ENCODE results near the gene LAMB3. TPM values are rescaled to one million over a fixed set of nuclear protein-coding genes. Genes with fewer than 3 reads are reported as not detected.

The LAMB3 gene
- total and polyA plus RNA-seq, 10 of the 15 experiments (the other 5 are each of a cell fraction or from before 2014, with no cell fraction given): 0.04 to 1.8 (median 0.10) TPM; not detected in 1

DNA sequence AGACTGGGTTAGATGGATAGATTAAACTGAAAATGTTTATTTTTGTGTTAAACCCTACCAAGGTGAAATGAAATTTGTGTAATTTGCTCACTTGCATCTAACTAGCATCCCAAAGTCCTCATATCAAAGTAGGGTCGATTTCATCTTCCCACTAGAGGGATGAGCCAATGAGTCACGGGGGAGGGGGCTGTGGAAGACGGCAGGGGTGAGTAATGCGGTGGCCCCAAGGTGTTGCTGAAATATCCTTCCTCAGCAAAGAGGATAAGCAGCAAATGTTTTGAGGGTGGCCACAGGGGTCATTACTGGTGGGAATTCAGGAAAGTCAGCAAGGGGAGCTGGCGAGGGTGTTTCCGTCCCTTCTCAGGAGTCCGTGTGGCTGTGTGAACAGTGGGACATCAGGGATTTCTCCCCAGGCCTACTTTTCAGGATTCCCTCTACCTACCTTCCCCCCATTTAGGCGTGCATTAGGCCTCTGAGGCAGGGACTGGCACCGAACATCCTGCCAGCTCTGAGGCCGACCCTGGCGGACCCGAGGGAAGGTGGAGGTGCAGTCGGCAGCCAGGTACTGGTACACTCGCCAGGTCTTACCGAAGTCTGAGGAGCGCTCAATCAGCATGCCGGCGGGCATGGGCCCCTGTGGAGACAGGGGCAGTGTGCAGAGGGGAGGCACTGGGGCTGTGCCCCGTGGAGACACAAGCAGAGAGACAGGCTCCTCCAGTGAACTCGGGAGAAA lies 18.1 kb downstream of the LAMB3 start:
- ChIA-PET CTCF (interaction anchor here (0.9 to 13.9 kb wide), 5 partner anchors 28 to 67 kb away, joined by 3 to 211 read pairs (median 3); no protein-coding TSS in a partner anchor), RAD21 (ENCODE audit: unreplicated experiment) (interaction anchor here (4.1 kb wide), 1 partner anchor 19 kb away, joined by 15 read pairs; the partner anchor contains the start of gene LAMB3), SMC1A (ENCODE audit: uncharacterized antibody, unreplicated experiment) (interaction anchor here (0.9 to 1.8 kb wide), 7 partner anchors 8 to 114 kb away, joined by 3 to 4 read pairs (median 3); no protein-coding TSS in a partner anchor), POLR2A (no interaction called here)
- Histone ChIP-seq H3K9ac (ENCODE audit: control insufficient read depth, insufficient read depth, low read length) (no peak overlapping the region), H3K9me3 (replicated peaks; ENCODE audit: control insufficient read depth, insufficient read depth, low read length) (no peaks in the 10 kb centered on the region), H3K4me1 (ENCODE audit: control insufficient read depth, insufficient read depth, low read length) (no peaks in the 10 kb centered on the region), H4K20me1 (ENCODE audit: control insufficient read depth, insufficient read depth) (no peaks in the 10 kb centered on the region), H3K4me2 (ENCODE audit: control insufficient read depth, insufficient read depth) (no peak overlapping the region; the same call in 1 of the 2 replicates), H3K79me2 (ENCODE audit: control insufficient read depth, insufficient read depth, low read length) (no peaks in the 10 kb centered on the region), H3K27ac (ENCODE audit: control insufficient read depth, insufficient read depth) (no peak overlapping the region), H2AFZ (ENCODE audit: control insufficient read depth, low read depth, low read length) (no peak overlapping the region), H3K4me3 (no peak overlapping the region), H3K27me3 (replicated peaks in 1 of 2; ENCODE audit: control insufficient read depth in 2 of 2, insufficient read depth in 2 of 2, low read length in 1 of 2) (no peaks in the 10 kb centered on the region; a peak in 1 of 4 replicates), H3K36me3 (ENCODE audit: control insufficient read depth in 2 of 2, insufficient read depth in 2 of 2, low read length in 1 of 2) (no peaks in the 10 kb centered on the region)
- BruUV-seq (replicated peaks): no TSS peak
- 59% methylated on average over 20 of the region's 20 CpGs for WGBS (ENCODE audit: insufficient coverage, insufficient replicate concordance, low lambda C conversion rate, missing lambda C conversion rate)
- in situ Hi-C loops (cut with MboI) (no loop called here), intact Hi-C loops (cut with micrococcal nuclease; ENCODE audit: unreplicated experiment) (no loop called here)
- TF ChIP-seq CEBPB (IDR thresholded peaks at IDR 0.05; ENCODE audit: borderline replicate concordance in 1 of 2, low read depth in 2 of 2, low read length in 2 of 2) (no peak), POLR2A (IDR thresholded peaks at IDR 0.05; ENCODE audit: low read depth, low read length) (no peak), FOXM1 (IDR thresholded peaks at IDR 0.05; ENCODE audit: low read depth, low read length) (no peak), ZNF384 (IDR thresholded peaks at IDR 0.05; ENCODE audit: borderline replicate concordance, low read depth, low read length) (no peak), MYB (IDR thresholded peaks at IDR 0.05; ENCODE audit: borderline replicate concordance, low read depth, low read length) (no peak), NFYA (IDR thresholded peaks at IDR 0.05; ENCODE audit: borderline replicate concordance, low read depth, low read length) (no peak), NFYB (IDR thresholded peaks at IDR 0.05; ENCODE audit: insufficient read depth, low read depth, low read length) (no peak), PAX8 (IDR thresholded peaks at IDR 0.05) (no peak), MTA2 (IDR thresholded peaks at IDR 0.05; ENCODE audit: low read depth) (no peak), DPF2 (IDR thresholded peaks at IDR 0.05) (no peak), MYC (IDR thresholded peaks at IDR 0.05; ENCODE audit: insufficient read depth, insufficient read length, insufficient replicate concordance, low read length, severe bottlenecking) (no peak), POLR2AphosphoS5 (IDR thresholded peaks at IDR 0.05; ENCODE audit: low read length) (no peak), PML (IDR thresholded peaks at IDR 0.05; ENCODE audit: low read length) (no peak), ZZZ3 (IDR thresholded peaks at IDR 0.05; ENCODE audit: control insufficient read depth, insufficient read length, low read depth) (no peak)
- TF ChIP-seq, protein P1, sequence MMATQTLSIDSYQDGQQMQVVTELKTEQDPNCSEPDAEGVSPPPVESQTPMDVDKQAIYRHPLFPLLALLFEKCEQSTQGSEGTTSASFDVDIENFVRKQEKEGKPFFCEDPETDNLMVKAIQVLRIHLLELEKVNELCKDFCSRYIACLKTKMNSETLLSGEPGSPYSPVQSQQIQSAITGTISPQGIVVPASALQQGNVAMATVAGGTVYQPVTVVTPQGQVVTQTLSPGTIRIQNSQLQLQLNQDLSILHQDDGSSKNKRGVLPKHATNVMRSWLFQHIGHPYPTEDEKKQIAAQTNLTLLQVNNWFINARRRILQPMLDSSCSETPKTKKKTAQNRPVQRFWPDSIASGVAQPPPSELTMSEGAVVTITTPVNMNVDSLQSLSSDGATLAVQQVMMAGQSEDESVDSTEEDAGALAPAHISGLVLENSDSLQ (IDR thresholded peaks at IDR 0.05): no peak
- TF ChIP-seq, protein P2, sequence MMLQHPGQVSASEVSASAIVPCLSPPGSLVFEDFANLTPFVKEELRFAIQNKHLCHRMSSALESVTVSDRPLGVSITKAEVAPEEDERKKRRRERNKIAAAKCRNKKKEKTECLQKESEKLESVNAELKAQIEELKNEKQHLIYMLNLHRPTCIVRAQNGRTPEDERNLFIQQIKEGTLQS (IDR thresholded peaks at IDR 0.05; ENCODE audit: borderline replicate concordance, extremely low read depth, low read depth, low read length): no peak
- TF ChIP-seq, protein P3, sequence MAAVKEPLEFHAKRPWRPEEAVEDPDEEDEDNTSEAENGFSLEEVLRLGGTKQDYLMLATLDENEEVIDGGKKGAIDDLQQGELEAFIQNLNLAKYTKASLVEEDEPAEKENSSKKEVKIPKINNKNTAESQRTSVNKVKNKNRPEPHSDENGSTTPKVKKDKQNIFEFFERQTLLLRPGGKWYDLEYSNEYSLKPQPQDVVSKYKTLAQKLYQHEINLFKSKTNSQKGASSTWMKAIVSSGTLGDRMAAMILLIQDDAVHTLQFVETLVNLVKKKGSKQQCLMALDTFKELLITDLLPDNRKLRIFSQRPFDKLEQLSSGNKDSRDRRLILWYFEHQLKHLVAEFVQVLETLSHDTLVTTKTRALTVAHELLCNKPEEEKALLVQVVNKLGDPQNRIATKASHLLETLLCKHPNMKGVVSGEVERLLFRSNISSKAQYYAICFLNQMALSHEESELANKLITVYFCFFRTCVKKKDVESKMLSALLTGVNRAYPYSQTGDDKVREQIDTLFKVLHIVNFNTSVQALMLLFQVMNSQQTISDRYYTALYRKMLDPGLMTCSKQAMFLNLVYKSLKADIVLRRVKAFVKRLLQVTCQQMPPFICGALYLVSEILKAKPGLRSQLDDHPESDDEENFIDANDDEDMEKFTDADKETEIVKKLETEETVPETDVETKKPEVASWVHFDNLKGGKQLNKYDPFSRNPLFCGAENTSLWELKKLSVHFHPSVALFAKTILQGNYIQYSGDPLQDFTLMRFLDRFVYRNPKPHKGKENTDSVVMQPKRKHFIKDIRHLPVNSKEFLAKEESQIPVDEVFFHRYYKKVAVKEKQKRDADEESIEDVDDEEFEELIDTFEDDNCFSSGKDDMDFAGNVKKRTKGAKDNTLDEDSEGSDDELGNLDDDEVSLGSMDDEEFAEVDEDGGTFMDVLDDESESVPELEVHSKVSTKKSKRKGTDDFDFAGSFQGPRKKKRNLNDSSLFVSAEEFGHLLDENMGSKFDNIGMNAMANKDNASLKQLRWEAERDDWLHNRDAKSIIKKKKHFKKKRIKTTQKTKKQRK (IDR thresholded peaks at IDR 0.05; ENCODE audit: low read depth, low read length): no peak
- TF ChIP-seq, protein P4, sequence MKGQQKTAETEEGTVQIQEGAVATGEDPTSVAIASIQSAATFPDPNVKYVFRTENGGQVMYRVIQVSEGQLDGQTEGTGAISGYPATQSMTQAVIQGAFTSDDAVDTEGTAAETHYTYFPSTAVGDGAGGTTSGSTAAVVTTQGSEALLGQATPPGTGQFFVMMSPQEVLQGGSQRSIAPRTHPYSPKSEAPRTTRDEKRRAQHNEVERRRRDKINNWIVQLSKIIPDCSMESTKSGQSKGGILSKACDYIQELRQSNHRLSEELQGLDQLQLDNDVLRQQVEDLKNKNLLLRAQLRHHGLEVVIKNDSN (IDR thresholded peaks at IDR 0.05; ENCODE audit: borderline replicate concordance, extremely low read length, insufficient read depth, low read depth, low read length): no peak
- no peak for ATAC-seq
- no peak for DNase-seq (ENCODE audit: low read depth, low spot score)
- FAIRE-seq: no peak
